ENCODE measurements around the gene TRNT1.

TRNT1 gene

GRCh38 chr3:3089017-3089416 lies 37.7 kb upstream of the TRNT1 start:
- H3K36me3 ChIP-seq (ENCODE audit: control insufficient read depth, insufficient read depth, low read length) = no peaks in the 10 kb centered on the region
- 89 to 97% methylated on average over 4 of the region's 4 CpGs for WGBS, 2 experiments
- no peaks in the 10 kb centered on the region for H3K4me1 ChIP-seq (ENCODE audit: control insufficient read depth, insufficient read depth, low read length)
- H3K27ac ChIP-seq (ENCODE audit: insufficient read depth, low read depth, low read length, poor library complexity, severe bottlenecking) = no peak overlapping the region
- no peaks in the 10 kb centered on the region for H3K9me3 ChIP-seq (ENCODE audit: control insufficient read depth, low read length)
- no peak overlapping the region for H3K4me3 ChIP-seq (ENCODE audit: insufficient read depth, low read depth, low read length)
- H3K27me3 ChIP-seq (ENCODE audit: control insufficient read depth, insufficient read depth, low read length, poor library complexity, severe bottlenecking) = no peaks in the 10 kb centered on the region

- no peaks in the 10 kb centered on the region for H3K27me3 ChIP-seq (ENCODE audit: control insufficient read depth, insufficient read depth, low read length, poor library complexity, severe bottlenecking)
- WGBS, 2 experiments = 86% methylated on average over 4 of the region's 4 CpGs
- H3K36me3 ChIP-seq (ENCODE audit: control insufficient read depth, insufficient read depth, low read length) = no peaks in the 10 kb centered on the region
- H3K4me3 ChIP-seq (ENCODE audit: insufficient read depth, low read depth, low read length) = no peak overlapping the region
- no peak overlapping the region for H3K27ac ChIP-seq (ENCODE audit: insufficient read depth, low read depth, low read length, poor library complexity, severe bottlenecking)
- H3K4me1 ChIP-seq (ENCODE audit: control insufficient read depth, insufficient read depth, low read length) = no peaks in the 10 kb centered on the region
- no peaks in the 10 kb centered on the region for H3K9me3 ChIP-seq (ENCODE audit: control insufficient read depth, low read length)
Observed at GRCh38 chr3:3097958-3098357, 28.8 kb upstream of the TRNT1 start.

GRCh38 chr3:3101660-3102458 lies 24.9 kb upstream of the TRNT1 start:
- Histone ChIP-seq H3K4me1 (ENCODE audit: control insufficient read depth, insufficient read depth, low read length) (no peaks in the 10 kb centered on the region), H3K27ac (ENCODE audit: insufficient read depth, low read depth, low read length, poor library complexity, severe bottlenecking) (no peak overlapping the region), H3K27me3 (ENCODE audit: control insufficient read depth, insufficient read depth, low read length, poor library complexity, severe bottlenecking) (no peaks in the 10 kb centered on the region), H3K4me3 (ENCODE audit: insufficient read depth, low read depth, low read length) (no peak overlapping the region), H3K9me3 (ENCODE audit: control insufficient read depth, low read length) (no peaks in the 10 kb centered on the region), H3K36me3 (ENCODE audit: control insufficient read depth, insufficient read depth, low read length) (no peaks in the 10 kb centered on the region)
- WGBS, 2 experiments = 94 to 98% methylated on average over 5 to 6 of the region's 6 CpGs

- Histone ChIP-seq H3K4me3 (ENCODE audit: insufficient read depth, low read depth, low read length) (no peak overlapping the region), H3K27ac (ENCODE audit: insufficient read depth, low read depth, low read length, poor library complexity, severe bottlenecking) (no peak overlapping the region), H3K36me3 (ENCODE audit: control insufficient read depth, insufficient read depth, low read length) (no peaks in the 10 kb centered on the region), H3K4me1 (ENCODE audit: control insufficient read depth, insufficient read depth, low read length) (no peaks in the 10 kb centered on the region), H3K27me3 (ENCODE audit: control insufficient read depth, insufficient read depth, low read length, poor library complexity, severe bottlenecking) (no peaks in the 10 kb centered on the region), H3K9me3 (ENCODE audit: control insufficient read depth, low read length) (no peaks in the 10 kb centered on the region)
- 91 to 92% methylated on average over 6 of the region's 6 CpGs for WGBS, 2 experiments
Observed at GRCh38 chr3:3102751-3103150, 24.0 kb upstream of the TRNT1 start.

GRCh38 chr3:3105246-3105645 lies 21.5 kb upstream of the TRNT1 start:
- Histone ChIP-seq H3K27ac (ENCODE audit: insufficient read depth, low read depth, low read length, poor library complexity, severe bottlenecking) (no peak overlapping the region), H3K4me1 (ENCODE audit: control insufficient read depth, insufficient read depth, low read length) (no peaks in the 10 kb centered on the region), H3K36me3 (ENCODE audit: control insufficient read depth, insufficient read depth, low read length) (no peaks in the 10 kb centered on the region), H3K27me3 (ENCODE audit: control insufficient read depth, insufficient read depth, low read length, poor library complexity, severe bottlenecking) (no peaks in the 10 kb centered on the region), H3K4me3 (ENCODE audit: insufficient read depth, low read depth, low read length) (no peak overlapping the region), H3K9me3 (ENCODE audit: control insufficient read depth, low read length) (no peaks in the 10 kb centered on the region)
- WGBS, 2 experiments = 85 to 90% methylated on average over 3 of the region's 3 CpGs

- H3K9me3 ChIP-seq (ENCODE audit: control insufficient read depth, low read length) = no peaks in the 10 kb centered on the region
- no peaks in the 10 kb centered on the region for H3K27me3 ChIP-seq (ENCODE audit: control insufficient read depth, insufficient read depth, low read length, poor library complexity, severe bottlenecking)
- H3K27ac ChIP-seq (ENCODE audit: insufficient read depth, low read depth, low read length, poor library complexity, severe bottlenecking) = no peak overlapping the region
- no peaks in the 10 kb centered on the region for H3K4me1 ChIP-seq (ENCODE audit: control insufficient read depth, insufficient read depth, low read length)
- WGBS, 2 experiments = 77 to 78% methylated on average over 4 of the region's 4 CpGs
- H3K36me3 ChIP-seq (ENCODE audit: control insufficient read depth, insufficient read depth, low read length) = no peaks in the 10 kb centered on the region
- no peak overlapping the region for H3K4me3 ChIP-seq (ENCODE audit: insufficient read depth, low read depth, low read length)
Observed at GRCh38 chr3:3105815-3106214, 20.9 kb upstream of the TRNT1 start.

- Histone ChIP-seq H3K9me3 (ENCODE audit: control insufficient read depth, low read length) (no peaks in the 10 kb centered on the region), H3K27me3 (ENCODE audit: control insufficient read depth, insufficient read depth, low read length, poor library complexity, severe bottlenecking) (no peaks in the 10 kb centered on the region), H3K4me3 (ENCODE audit: insufficient read depth, low read depth, low read length) (no peak overlapping the region), H3K27ac (ENCODE audit: insufficient read depth, low read depth, low read length, poor library complexity, severe bottlenecking) (no peak overlapping the region), H3K4me1 (ENCODE audit: control insufficient read depth, insufficient read depth, low read length) (no peaks in the 10 kb centered on the region), H3K36me3 (ENCODE audit: control insufficient read depth, insufficient read depth, low read length) (no peaks in the 10 kb centered on the region)
- WGBS, 2 experiments = 96% methylated on average over 3 of the region's 3 CpGs; no CpG with 5 or more reads in 1 of the 2 experiments
Observed at GRCh38 chr3:3107181-3107580, 19.6 kb upstream of the TRNT1 start.

GRCh38 chr3:3107858-3108257 lies 18.9 kb upstream of the TRNT1 start:
- no peak overlapping the region for H3K4me3 ChIP-seq (ENCODE audit: insufficient read depth, low read depth, low read length)
- no peaks in the 10 kb centered on the region for H3K36me3 ChIP-seq (ENCODE audit: control insufficient read depth, insufficient read depth, low read length)
- H3K27ac ChIP-seq (ENCODE audit: insufficient read depth, low read depth, low read length, poor library complexity, severe bottlenecking) = no peak overlapping the region
- no peaks in the 10 kb centered on the region for H3K9me3 ChIP-seq (ENCODE audit: control insufficient read depth, low read length)
- H3K27me3 ChIP-seq (ENCODE audit: control insufficient read depth, insufficient read depth, low read length, poor library complexity, severe bottlenecking) = no peaks in the 10 kb centered on the region
- 92 to 94% methylated on average over 3 of the region's 3 CpGs for WGBS, 2 experiments
- no peaks in the 10 kb centered on the region for H3K4me1 ChIP-seq (ENCODE audit: control insufficient read depth, insufficient read depth, low read length)

GRCh38 chr3:3109407-3110298 lies 17.1 kb upstream of the TRNT1 start:
- 80 to 85% methylated on average over 10 to 11 of the region's 11 CpGs for WGBS, 2 experiments
- Histone ChIP-seq H3K27ac (ENCODE audit: insufficient read depth, low read depth, low read length, poor library complexity, severe bottlenecking) (no peak overlapping the region), H3K9me3 (ENCODE audit: control insufficient read depth, low read length) (no peaks in the 10 kb centered on the region), H3K4me1 (ENCODE audit: control insufficient read depth, insufficient read depth, low read length) (no peaks in the 10 kb centered on the region), H3K27me3 (ENCODE audit: control insufficient read depth, insufficient read depth, low read length, poor library complexity, severe bottlenecking) (no peaks in the 10 kb centered on the region), H3K36me3 (ENCODE audit: control insufficient read depth, insufficient read depth, low read length) (no peaks in the 10 kb centered on the region), H3K4me3 (ENCODE audit: insufficient read depth, low read depth, low read length) (no peak overlapping the region)

GRCh38 chr3:3110299-3110630 lies 16.5 kb upstream of the TRNT1 start, which contains the start of gene IL5RA:
IL5RA (minus strand) TSS chr3:3110374; CDS start chr3:3104984, 5,390 bp downstream.
- no peaks in the 10 kb centered on the region for H3K9me3 ChIP-seq (ENCODE audit: control insufficient read depth, low read length)
- H3K27ac ChIP-seq (ENCODE audit: insufficient read depth, low read depth, low read length, poor library complexity, severe bottlenecking) = no peak within 1 kb of the TSS
- no peaks in the 10 kb centered on the region for H3K36me3 ChIP-seq (ENCODE audit: control insufficient read depth, insufficient read depth, low read length)
- 79 to 84% methylated on average over 4 of the region's 4 CpGs for WGBS, 2 experiments
- no peaks in the 10 kb centered on the region for H3K4me1 ChIP-seq (ENCODE audit: control insufficient read depth, insufficient read depth, low read length)
- H3K27me3 ChIP-seq (ENCODE audit: control insufficient read depth, insufficient read depth, low read length, poor library complexity, severe bottlenecking) = no peaks in the 10 kb centered on the region
- H3K4me3 ChIP-seq (ENCODE audit: insufficient read depth, low read depth, low read length) = no peak within 1 kb of the TSS

Data from ectodermal cell (in vitro differentiated cells).